GM21619 (cell line): ENCODE data around the gene SPTB.

ENCODE experiments used
- ATAC-seq: cut with Tn5 transposase; IDR thresholded peaks from one replicate; pipeline ENCODE4 v1.9.1; 2021; ENCODE audit not compliant: unreplicated experiment

Gene SPTB

DNA sequence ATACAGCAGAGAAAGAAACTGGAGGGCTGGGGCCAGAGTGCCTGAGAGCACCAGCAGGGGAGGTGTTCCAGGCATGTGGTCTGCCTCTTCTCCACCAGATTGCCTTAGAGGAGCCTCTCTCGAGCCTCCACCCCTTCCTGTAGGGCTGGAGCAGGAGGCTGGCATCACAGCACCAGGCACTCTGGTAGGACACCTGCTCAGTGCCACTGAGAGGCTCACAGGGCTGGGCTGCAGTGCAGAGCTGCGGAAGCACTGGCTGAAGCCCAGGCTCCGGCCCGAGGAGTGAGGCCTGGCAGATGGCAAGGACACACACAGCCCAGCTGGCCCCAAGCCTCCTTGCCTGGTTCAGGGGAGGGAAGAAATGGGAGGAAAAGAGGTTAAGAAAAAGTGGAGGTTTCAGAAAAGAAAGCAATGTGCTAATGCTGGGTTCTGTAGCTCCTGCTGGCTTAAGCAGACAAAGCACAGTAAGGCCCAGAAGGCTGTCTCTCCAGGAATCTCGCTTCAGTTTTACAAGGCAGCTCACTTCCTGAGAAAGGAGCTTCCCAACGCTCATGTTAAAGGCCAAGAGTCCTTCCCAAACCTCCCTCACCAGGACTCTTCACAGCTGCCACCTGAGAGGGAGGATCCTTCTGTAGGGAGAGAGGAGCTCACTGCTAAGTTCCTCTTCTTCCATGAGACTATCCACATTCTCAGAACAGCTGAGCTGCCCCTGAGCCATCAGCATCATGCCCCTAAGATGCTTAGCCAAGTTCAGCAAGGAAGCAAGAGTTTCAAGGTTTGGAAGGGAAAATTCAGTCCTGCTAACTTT is 23.8 kb downstream of the SPTB start:
- ATAC-seq, result no peak

GRCh38 chr14:64850369-64851137 is 29.2 kb downstream of the SPTB start:
- ATAC-seq, result no peak

DNA sequence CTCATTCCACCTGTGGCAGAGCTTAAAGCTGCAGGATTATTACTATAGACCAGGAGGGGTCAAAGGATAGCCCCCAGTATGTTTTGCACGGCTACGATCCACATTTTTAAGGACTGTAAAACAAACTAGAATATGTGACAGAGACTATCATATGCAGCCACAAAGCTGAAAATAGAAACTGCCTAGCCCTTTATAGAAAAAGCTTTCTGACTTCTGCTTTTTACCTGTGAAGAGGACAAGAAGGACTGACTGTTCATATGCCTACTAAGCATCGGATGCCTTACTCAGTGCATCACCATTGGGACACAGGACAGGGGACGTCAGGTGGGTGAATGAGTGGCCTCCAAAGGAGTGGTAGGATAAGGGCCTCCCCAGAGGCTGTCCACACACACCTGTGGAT is 29.8 kb downstream of the SPTB start:
- no peak for ATAC-seq

- no peak for ATAC-seq
These were observed 31.5 kb downstream of the SPTB start for GRCh38 chr14:64848239-64848638.

- no peak for ATAC-seq
These were observed 33.4 kb downstream of the SPTB start for GRCh38 chr14:64846319-64846718.

DNA sequence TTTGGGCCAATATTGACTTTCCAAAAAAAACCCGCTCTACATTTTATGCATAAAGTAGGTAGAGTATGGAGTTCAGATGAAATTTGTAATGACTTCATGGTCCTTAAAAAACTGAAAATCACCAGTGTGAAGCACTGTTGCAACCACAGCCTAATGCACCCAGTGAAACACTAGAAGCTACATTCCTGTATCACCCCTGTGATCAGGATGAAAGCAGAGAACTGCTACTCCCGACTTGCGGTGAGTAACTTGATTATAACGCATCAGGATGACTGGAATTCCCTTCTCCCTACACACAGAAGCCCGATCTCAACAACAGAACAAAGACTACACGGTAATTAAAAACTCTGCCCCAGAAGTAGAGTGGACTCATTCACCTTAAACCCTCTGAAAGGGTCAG is 33.8 kb downstream of the SPTB start:
- no peak for ATAC-seq

GRCh38 chr14:64844969-64845536 is 34.7 kb downstream of the SPTB start:
- no peak for ATAC-seq

DNA sequence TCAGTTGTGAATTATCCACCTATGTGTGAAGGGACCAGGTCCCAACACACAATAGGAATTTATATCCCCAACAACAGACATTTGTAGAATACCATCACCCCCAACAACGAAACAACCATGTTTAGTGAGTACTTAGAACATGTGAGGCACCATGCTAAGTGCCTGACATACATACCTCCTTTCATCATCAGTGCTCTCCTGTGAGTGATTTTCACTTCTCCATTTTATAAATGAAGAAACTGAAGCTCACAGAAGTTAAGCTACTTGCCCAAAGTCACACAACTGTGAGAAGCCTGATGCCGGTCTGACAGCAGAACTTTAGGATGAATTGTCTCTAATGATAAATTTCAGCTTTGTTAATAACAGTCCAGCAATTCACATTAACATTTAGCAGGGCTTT is 35.4 kb downstream of the SPTB start:
- no peak for ATAC-seq

DNA sequence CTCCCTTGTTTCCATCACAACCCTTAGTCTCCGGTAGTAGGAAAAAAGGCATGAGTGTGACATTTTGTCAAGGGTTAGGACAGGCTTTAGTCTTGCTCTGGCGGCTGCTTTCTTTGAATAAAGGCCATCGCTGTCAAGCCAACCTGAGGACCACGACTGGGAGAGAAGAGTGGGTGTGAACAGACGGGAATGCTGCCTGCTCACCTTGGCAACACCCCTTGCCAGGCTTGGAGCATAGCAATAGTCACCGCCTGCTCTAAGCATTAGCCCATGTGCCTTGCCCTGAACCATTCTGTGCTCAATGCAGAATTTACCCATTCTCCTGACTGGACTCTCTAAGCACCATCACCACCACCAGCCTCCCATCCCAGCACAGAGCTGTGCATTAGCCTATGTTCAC is 36.2 kb downstream of the SPTB start:
- ATAC-seq, result no peak

DNA sequence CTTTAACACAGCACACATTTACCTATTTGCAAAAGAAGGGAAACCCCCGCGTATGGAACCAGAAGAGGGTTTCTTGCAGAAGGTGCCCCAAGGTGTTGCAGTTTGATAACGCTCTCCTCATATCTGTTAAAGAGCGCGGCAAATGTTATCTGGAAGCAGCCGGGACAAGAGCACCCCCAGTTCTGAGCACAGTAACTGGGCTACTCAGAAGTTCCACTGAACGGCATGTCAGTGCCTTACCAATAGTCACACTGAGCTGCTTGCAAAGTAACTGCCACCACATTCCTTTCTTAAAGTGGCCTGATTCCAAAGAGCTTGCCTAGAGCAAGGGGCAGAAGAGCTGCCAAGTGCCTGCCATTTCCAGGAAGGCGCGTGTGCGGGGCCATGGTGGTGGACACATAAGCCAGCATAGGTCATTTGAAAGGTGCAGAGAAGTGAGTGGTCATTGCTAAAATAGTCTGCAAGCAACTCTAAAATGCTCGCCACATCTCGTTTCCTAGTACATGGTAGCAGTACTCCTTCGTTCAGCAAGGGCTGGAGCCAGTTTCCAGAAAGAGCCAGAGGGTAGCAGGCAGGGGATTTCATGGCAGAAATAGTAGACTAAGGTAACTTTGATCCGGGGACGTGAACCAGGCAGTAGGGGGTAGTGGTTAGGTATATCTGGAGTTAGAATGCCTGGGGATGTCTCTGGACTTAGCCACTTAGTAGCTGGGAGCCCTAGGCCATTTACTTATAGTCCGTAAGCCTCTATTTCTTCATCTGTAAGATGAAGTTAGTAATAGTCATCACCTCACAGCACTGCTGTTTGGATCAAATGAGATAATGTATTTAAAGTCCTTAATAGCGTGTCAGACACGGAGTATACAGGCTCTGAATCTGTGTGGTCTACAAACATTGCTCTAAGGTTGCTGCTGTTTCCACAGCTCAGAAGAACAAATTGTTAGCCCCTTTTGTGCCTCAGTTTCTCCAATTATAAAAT is 37.6 kb downstream of the SPTB start:
- no peak for ATAC-seq

GRCh38 chr14:64841121-64841651 is 38.5 kb downstream of the SPTB start:
- ATAC-seq, result no peak

DNA sequence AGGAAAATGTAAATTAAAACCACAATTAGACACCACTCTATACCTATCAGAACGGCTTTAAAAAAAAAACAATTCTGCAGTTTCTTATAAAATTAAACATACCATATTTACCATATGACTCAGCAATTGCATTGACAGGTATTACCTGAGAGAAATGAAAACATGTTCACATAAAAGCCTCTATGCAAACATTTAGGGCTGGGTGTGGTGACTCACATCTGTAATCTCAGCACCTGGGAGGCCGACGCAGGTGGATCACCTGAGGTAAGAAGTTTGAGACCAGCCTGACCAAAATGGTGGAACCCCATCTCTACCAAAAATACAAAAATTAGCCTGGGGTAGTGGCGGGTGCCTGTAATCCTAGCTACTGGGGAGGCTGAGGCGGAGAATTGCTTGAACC is 41.1 kb downstream of the SPTB start:
- ATAC-seq, result no peak

DNA sequence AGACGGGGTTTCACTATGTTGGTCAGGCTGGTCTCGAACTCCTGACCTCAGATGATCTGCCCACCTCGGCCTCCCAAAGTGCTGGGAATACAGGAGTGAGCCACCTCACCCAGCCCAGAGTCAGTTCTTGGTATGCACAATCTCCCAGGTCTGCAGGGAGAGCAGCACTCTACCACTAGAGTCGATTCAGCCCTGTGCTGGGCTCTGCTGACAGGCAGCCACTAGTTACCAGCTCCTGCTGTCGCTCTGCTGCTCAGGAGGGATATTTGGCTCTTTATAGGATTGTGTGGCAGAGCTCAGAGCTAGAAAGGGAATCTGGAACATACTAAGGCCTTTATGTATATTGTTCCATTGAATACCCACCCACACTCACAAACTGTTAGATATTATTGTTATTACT is 44.3 kb downstream of the SPTB start:
- ATAC-seq, result no peak

DNA sequence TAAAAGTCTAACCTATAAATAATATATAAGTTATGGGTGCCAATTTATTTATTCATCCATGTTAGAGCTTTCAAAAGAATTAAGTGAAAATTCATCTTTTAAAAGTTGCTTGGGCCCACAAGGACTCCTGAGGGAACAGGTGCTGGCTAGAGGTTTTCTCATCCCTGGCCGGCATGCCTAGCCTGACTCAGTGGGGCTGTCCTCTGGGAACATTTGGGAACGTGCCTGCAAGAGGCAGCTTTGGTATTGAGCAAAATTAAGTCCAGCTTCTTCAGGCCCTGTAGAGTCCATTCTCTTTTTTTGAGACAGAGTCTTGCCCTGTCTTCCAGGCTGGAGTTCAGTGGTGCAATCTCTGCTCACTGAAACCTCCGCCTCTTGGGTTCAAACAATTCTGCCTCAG is 44.7 kb downstream of the SPTB start:
- no peak for ATAC-seq

- no peak for ATAC-seq
These were observed 48.3 kb downstream of the SPTB start for GRCh38 chr14:64831419-64831818.

DNA sequence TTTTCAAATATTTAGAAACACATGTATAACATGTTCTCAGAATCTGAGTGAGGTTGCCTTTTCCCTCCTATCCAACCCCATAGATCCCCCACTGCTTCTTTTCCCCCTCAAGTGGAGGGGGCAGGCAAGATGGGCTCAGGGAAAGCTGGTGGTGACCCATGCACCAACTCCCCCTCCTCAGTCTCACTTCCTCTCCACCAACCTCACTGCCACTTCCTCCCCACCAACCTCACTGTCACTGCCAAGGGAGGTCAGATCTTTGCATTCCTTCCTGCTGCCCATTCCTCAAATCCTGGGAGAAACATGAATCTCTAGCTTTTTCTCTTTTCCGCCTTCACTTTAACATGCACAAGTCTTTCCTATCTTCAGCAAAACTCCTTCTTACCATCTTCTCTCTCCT is 48.7 kb downstream of the SPTB start:
- ATAC-seq, result no peak

DNA sequence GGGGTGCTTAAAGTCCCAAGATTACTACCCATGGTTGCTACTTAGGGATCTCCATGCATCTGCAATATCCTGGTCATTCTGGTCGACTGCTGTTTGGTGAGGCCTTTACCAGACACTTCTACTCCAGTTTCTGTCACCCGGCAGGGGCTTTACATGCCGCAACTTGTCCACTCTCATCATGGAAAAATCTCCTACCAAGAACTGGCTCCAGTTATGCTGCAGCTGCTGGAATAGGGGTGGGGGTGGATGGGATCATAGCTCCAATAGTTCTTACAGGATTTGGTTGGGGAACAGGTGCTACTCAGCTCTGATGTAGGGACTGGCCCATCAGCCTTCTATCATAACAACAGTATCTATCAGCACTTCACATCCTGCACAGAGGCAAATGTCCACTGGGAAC is 51.6 kb downstream of the SPTB start:
- no peak for ATAC-seq

GRCh38 chr14:64826845-64827244 is 52.9 kb downstream of the SPTB start:
- ATAC-seq, result no peak

DNA sequence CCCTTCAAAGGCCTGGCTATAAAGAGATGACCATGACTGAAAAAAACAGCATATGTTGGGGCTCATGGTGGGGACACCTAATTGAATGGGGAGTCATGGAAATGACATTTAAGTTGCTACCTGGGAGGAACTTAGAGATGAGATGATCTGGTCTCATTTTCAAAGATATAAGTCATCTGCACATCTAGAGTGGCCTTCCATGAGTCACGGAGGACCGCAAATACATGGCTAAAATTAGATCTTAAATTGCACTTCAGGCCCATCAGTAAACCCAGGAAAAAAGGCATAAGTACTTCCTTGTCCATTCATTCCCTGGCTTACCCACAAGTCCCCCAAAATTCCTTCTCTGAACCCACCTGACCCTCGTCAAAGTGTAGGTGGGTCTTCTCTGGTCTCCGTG is 53.4 kb downstream of the SPTB start:
- ATAC-seq, result no peak

- no peak for ATAC-seq
These were observed 54.2 kb downstream of the SPTB start for GRCh38 chr14:64825509-64825908.

- ATAC-seq, result no peak
These were observed 54.7 kb downstream of the SPTB start for GRCh38 chr14:64825006-64825405.
